ENCODE data around the gene SNAP23.

DNA sequence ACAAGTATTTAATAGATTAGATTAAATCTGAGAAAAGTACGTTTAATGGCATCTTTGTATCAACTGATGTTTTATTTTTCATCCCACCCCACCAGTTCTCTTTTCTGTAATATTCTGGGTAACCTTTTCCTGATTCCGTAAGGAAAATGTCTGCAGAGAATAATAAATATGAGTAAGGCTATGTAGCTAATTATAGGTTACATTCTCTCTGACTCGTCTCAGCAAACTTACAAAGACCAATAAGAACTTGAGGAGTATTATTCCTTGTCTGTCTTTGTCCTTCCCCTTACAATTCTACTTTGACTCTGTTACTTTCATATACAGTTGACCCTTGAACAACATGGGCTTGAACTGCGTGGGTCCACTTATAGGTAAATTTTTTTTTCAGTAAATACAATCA lies 12.1 kb downstream of the SNAP23 start:
- no peak for TF ChIP-seq EZH2 (IDR thresholded peaks at IDR 0.05; ENCODE audit: borderline replicate concordance, low read length)
- TF ChIP-seq, protein P1, sequence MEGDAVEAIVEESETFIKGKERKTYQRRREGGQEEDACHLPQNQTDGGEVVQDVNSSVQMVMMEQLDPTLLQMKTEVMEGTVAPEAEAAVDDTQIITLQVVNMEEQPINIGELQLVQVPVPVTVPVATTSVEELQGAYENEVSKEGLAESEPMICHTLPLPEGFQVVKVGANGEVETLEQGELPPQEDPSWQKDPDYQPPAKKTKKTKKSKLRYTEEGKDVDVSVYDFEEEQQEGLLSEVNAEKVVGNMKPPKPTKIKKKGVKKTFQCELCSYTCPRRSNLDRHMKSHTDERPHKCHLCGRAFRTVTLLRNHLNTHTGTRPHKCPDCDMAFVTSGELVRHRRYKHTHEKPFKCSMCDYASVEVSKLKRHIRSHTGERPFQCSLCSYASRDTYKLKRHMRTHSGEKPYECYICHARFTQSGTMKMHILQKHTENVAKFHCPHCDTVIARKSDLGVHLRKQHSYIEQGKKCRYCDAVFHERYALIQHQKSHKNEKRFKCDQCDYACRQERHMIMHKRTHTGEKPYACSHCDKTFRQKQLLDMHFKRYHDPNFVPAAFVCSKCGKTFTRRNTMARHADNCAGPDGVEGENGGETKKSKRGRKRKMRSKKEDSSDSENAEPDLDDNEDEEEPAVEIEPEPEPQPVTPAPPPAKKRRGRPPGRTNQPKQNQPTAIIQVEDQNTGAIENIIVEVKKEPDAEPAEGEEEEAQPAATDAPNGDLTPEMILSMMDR (IDR thresholded peaks at IDR 0.05; ENCODE audit: low read length) = no peak
